Stimulated activated CD4-positive, alpha-beta T cell treated with anti-CD3 and anti-CD28 coated beads, Interleukin-4, amount 100 ng/mL, for 1 hour (primary cell): ENCODE data around the gene DNAAF8.
A peak's percentile ranks its signal among the peaks of the same experiment; 100 is the strongest.

Source experiments
- DNase-seq: peaks from one replicate; pipeline ENCODE4 v3.0.0-alpha.2; 2020

DNAAF8 gene

DNA sequence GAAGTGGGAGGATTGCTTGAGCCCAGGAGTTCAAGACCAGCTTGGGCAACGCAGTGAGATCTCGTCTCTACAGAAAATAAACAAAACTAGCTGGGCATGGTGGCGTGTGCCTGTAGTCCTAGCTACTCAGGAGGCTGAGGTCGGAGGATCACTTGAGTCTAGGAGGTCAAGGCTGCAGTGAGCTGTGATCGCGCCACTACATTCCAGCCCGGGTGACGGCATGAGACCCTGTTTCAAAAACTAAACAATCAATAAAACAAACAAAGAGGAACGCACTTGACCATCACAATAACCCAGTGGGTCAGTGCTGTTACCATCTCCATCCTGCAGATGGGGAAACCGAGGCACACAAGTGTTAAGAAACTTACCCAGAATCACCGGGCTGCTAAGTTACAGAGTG is 18.9 kb downstream of the DNAAF8 start:
- DNase-seq = no peak

DNA sequence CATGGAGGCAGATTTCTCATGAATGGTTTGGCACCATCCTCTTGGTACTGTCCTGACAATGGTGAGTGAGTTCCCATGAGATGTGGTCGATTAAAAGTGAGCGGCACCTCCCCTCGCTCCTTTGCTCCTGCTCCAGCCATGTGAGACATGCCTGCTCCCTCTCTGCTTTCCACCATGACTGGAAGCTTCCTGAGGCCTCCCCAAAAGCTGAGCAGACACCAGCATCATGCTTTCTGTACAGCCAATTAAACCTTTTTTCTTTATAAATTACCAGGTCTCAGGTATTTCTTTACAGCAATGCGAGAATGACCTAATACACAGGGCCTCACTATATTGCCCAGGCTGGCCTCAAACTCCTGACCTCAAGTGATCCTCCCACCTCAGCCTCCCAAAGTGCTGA is 20.5 kb downstream of the DNAAF8 start:
- DNase-seq = no peak

- DNase-seq = no peak
Observed at GRCh38 chr16:4755687-4756086, 21.4 kb downstream of the DNAAF8 start.

GRCh38 chr16:4760221-4760910 is 26.0 kb downstream of the DNAAF8 start:
- no peak for DNase-seq

GRCh38 chr16:4762205-4762604 is 27.9 kb downstream of the DNAAF8 start:
- DNase-seq = no peak

- DNase-seq = no peak
Observed at GRCh38 chr16:4763791-4764190, 29.5 kb downstream of the DNAAF8 start.

- DNase-seq = no peak
Observed at GRCh38 chr16:4765511-4766474, 31.5 kb downstream of the DNAAF8 start.

GRCh38 chr16:4766875-4767628 is 32.7 kb downstream of the DNAAF8 start, which contains the start of gene ZNF500:
Gene ZNF500 (minus strand): TSS chr16:4767162. CDS start chr16:4765978, 1,184 bp downstream.
- DNase-seq = peak; percentile 99

DNA sequence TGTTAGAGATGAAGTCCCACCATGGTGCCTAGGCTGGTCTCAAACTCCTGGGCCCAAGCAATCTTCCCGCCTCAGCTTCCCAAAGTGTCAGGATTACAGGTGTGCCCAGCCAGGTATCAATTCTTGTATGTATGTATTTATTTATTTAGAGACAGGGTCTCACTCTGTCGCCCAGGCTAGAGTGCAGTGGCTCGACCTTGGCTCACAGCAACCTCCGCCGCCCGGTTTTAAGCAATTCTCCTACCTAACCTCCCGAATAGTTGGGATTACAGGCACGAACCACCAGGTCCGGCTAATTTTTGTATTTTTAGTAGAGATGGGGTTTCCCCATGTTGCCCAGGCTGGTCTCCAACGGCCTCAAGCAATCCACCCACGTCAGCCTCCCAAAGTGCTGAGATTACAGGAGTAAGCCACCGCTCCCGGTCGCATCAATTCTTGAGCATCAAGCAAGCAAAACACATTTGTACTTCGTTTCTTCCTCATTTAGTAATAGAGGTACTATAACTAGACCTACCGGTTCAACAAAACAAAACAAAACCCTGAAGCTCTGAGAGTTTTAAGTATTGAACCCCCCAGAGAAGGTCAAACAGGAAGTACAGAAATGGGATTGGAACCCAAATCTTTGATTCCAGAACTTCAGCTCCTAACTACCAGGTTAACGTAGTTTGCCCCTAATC is 33.7 kb downstream of the DNAAF8 start:
- no peak for DNase-seq

DNA sequence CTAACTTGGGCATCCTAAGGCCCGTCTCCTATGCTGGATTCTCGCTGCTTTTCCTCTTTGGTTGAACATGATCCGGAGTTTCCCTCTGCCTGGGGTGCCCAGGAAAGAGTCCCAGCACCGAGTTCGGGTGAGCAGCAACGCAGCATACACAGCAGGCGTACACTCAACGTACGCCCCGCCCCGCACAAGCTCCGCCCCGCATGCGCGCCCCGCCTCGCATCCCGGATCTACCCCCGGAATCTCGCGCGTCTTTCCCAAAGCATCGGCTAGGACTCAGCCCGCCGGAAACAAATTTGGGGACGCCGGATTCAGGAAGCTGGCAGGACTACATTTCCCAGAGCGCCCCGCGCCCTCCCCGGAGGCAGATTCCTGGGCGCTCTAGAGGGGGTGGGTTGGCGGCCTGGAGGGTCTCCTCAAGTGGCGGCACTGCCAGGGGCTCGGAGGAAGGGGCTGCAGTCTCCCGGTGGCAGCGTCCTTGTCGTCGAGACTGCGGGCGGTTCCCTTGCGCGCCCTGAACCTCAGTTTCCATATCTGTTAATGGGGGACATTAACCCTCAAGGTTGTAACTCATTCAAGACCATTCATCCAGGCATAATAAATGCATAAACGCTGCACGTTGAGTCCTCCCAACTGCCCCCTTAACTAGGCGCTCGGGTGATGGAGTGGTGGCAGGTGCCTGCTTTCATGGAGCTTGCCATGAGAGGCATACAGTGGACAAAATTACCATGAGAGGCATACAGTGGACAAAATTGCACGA is 34.4 kb downstream of the DNAAF8 start:
- peak; percentile 87 for DNase-seq

- no peak for DNase-seq
Observed at GRCh38 chr16:4769306-4769638, 34.9 kb downstream of the DNAAF8 start.

- no peak for DNase-seq
Observed at GRCh38 chr16:4771646-4772045, 37.3 kb downstream of the DNAAF8 start.

GRCh38 chr16:4772351-4772750 is 38.0 kb downstream of the DNAAF8 start:
- no peak for DNase-seq

GRCh38 chr16:4775005-4775404 is 40.7 kb downstream of the DNAAF8 start:
- DNase-seq = no peak

GRCh38 chr16:4776141-4776705 is 41.9 kb downstream of the DNAAF8 start:
- DNase-seq = no peak

DNA sequence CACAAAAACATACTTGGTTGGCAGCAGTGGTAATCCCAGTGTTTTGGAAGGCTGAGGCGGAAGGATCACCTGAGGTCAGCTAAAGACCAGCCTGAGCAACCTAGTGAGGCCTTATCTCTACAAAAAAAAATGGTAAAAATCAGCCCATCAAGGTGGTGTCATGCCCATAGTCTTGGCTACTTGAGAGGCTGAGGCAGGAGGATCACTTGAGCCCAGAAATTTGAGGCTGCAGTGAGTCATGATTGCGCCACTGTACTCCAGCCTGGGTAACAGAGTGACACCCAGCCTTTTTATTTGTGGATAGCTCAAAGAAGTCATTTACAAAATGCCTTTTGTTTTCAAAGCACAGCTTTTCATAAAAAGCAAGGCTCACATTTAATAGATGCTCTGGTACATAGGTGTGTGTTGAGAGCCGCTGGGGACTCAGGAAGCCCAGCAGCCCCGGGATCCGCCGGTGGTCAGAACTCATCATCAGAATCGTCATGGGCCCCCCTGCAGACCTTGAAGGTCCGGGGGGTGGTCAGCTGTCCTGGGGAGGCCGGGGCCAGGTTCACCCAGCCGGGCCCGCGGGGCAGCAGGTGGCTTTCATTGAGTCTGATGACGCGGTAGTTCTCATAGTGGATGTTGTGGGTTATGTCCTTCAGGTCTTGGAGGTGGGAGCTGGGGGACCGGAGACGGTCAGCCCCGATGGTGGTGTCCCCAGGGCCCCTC is 43.2 kb downstream of the DNAAF8 start:
- no peak for DNase-seq

- no peak for DNase-seq
Observed at GRCh38 chr16:4778050-4778392, 43.7 kb downstream of the DNAAF8 start.

DNA sequence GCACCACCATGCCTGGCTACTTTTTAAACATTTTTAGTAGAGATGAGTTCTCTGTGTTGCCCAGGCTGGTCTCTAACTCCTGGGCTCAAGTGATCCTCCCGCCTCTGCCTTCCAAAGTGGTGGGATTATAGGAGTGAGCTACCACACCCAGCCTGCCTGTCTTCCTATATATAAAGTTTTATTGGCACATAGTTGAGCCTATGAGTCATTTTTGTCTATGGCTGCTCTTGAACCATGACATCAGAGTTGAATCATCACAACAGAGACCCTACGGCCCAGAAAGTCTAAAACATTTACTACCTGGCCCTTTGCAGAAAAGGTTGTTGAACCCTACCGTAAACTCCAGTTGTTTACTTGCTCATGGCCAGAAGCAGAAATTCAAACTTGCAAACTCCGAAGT is 45.9 kb downstream of the DNAAF8 start:
- no peak for DNase-seq

DNA sequence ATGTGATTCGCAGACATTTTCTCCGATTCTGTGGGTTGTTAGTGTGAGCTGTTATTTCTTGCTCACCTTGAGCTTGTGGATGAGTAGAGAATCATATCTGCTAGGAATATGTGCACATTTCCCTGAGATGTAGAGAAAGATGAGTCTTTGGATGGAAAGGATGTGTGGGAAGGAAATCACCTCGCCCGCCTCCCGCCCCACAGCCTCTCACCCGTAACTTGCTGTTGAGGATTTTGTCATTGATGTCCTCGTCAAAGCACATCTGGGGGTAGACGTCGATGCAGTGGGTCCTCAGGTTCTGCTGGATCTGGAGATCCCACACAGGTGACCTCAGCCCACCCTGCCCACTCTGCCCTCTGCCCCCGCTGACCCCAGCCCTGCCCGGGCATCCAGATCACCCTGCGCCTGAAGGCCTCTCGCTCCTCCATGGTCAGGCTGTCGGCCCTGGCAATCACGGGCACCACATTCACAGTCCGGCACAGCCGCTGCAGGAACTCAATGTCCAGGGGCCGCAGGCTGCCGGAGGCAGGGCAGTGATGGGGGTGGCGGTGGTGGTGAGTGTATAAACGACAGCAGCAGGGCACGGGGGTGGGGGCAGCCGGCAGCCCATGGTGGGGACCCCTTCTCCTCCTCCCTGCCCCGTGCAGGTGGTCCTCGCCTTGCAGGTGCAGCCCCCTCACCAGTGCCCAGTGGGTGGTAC is 49.1 kb downstream of the DNAAF8 start:
- no peak for DNase-seq

DNA sequence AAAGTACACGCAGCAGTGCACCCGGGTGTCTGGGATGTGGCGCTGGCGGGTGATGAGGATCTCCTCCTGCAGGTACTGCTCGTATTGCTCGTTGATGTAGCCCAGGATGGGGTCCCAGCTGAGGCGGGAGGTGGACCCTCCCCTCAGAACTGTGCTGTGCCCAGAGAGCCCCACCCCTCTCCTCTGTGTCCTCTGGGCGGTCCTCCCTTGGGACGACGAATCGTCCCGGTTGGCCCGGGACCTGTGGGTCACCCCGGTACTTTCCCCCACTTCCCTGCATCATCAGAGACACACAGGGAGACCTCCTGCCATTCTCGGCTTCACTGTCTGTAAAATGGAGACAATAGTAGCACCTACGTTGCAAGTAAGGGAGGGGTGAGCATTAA is 49.6 kb downstream of the DNAAF8 start:
- DNase-seq = no peak
